GM18508 (cell line): ENCODE results near the gene DAZ4.
"Not testable (repeated sequence)": the region's sequence is repeated elsewhere in the genome, so short reads cannot be mapped to it uniquely, and the experiment has no call there.

Experiments
- ATAC-seq: cut with Tn5 transposase; IDR thresholded peaks from one replicate; pipeline ENCODE4 v1.9.1; 2021; ENCODE audit warnings: moderate number of reproducible peaks; ENCODE audit not compliant: insufficient read depth, unreplicated experiment

Gene DAZ4

GRCh38 chrY:24833619-24834018 is at the start of gene DAZ4:
DAZ4 (plus strand) TSS chrY:24833919; CDS start chrY:24834127, 208 bp downstream.
- ATAC-seq = not testable (repeated sequence)

GRCh38 chrY:24813293-24813692 is 20.4 kb upstream of the DAZ4 start, which contains the start of gene DAZ3:
DAZ3 (minus strand) TSS chrY:24813393; CDS start chrY:24813185, 208 bp downstream.
- not testable (repeated sequence) for ATAC-seq

GRCh38 chrY:24821836-24822235 is 11.9 kb upstream of the DAZ4 start:
- ATAC-seq = not testable (repeated sequence)

GRCh38 chrY:24824184-24824879 is 9.4 kb upstream of the DAZ4 start:
- ATAC-seq = not testable (repeated sequence)

- not testable (repeated sequence) for ATAC-seq
These were observed 8.7 kb upstream of the DAZ4 start for GRCh38 chrY:24825069-24825468.
